Endometrial microvascular endothelial cells (primary cell): ENCODE results near the gene ACOT4. TPM values are rescaled to one million over a fixed set of nuclear protein-coding genes. Genes with fewer than 3 reads are reported as not detected.
"Not testable (repeated sequence)": the region's sequence is repeated elsewhere in the genome, so short reads cannot be mapped to it uniquely, and the experiment has no call there.

ENCODE experiments used
- in situ Hi-C: cut with HindIII; loops from 2 replicates; pipeline ENCODE4 v1.10.0; 2017; ENCODE audit warnings: low sequenced_read_pairs, low pct_unique_long_range_greater_than_20kb; ENCODE audit errors: inconsistent ontology term
- total RNA-seq: library from RNA; depleted of rRNA; stranded (reverse); fragments of >200 nt; gene quantifications from one replicate; pipeline ENCODE4 v1.2.3, GENCODE V29; 2015; ENCODE audit errors: inconsistent ontology term

ACOT4 gene
- total RNA-seq, 1 donor from 2014 or later, result 0.65 TPM

DNA sequence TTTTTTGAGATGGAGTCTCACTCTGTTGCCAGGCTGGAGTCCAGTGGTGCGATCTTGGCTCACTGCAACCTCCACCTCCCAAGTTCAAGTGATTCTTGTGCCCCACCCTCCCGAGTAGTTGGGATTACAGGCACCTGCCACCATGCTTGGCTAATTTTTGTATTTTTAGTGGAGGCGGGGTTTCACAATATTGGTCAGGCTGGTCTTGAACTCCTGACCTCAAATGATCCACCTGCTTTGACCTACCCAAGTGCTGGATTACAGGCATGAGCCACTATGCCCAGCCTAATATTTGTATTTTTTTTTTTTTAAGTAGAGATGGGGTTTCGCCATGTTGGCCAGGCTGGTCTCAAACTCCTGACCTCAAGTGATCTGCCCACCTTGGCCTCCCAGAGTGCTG lies 17.9 kb upstream of the ACOT4 start:
- in situ Hi-C loops, result not testable (repeated sequence)

DNA sequence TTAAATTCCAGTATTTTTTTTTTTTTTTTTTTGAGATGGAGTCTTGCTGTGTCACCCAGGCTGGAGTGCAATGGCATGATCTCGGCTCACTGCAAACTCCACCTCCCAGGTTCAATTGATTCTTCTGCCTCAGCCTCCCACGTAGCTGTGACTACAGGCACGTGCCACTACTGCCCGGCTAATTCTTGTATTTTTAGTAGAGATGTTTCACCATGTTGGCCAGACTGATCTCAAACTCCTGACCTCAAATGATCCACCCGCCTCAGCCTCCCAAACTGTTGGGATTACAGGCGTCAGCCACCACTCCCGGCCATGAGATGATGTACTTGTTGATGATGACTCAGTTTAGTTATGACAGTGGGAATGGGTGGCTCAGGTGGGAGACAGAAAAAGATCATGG lies 17.4 kb upstream of the ACOT4 start:
- in situ Hi-C loops, result not testable (repeated sequence)

DNA sequence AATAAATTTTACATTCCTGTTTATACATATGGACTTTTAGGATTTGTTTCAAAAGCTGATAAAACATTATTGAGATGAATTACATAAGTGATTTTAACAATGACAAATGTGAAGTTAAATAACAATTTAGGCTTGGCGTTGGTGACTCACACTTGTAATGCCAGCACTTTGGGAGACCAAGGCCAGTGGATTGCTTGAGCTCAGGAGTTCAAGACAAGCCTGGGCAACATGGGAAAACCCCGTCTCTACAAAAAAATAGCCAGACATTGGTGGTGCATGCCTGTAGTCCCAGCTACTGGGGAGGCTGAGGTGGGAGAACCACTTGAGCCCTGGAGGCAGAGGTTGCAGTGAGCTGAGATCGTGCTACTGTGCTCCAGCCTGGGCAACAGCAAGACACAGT lies 15.3 kb upstream of the ACOT4 start:
- in situ Hi-C loops, result no loop called here

DNA sequence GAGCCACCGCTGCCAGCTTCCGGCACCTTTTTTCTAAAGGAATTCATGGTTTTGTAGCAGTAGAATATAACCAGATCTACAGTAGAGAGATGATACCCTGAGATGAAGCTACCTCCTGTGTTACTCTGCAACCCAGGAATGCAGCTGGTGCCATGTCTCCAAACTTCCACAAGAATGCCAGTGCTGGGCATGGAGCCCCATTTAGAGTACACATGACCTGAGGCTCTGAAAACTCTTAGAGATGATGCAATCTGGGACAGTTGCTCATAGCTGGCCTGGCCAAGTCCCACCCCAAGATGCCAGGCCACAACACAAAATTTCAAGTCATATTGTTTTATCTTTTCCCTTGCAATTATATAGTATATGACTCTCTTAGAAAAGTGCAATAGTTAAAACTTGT lies 14.5 kb upstream of the ACOT4 start:
- in situ Hi-C loops, result not testable (repeated sequence)

DNA sequence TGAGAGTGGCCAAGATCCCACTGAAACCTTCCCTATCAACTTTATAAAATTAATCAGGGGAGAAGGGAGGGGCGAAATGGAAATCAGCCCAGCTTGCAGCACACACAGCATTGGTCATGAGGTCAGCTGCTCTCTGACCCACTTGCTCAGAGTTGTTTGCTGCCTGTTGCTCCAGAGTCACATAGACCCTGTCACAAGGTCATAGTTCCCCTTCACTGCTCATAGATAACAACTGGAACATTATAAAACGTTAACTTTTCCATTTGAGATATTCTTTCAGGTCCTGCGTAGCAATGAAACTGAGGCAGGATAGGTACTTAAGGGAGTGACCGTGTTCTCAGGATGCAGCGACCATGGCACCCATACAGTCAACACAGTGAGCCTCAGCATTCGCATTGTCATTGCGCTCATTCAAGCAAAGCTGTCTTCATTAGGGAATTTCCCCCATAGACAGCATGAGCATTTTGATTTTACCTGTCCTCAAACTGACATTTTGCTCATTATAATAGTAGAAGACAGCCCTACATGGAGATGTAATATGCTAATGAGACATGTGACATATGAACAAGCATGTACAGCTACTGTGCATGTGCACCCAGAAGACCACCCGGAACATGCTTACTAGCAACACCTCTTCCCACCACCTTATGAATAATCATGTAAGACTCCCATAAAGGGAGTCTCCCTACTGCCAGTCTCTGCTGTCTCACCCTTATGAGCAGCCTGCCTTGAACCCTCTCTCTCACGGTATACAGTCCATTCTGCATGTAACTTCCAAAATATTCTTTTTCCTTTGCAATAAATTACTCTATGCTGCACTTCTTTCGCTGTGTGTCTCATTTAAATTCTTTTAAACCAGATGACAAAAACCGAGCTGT lies 9.3 kb upstream of the ACOT4 start:
- in situ Hi-C loops, result not testable (repeated sequence)

DNA sequence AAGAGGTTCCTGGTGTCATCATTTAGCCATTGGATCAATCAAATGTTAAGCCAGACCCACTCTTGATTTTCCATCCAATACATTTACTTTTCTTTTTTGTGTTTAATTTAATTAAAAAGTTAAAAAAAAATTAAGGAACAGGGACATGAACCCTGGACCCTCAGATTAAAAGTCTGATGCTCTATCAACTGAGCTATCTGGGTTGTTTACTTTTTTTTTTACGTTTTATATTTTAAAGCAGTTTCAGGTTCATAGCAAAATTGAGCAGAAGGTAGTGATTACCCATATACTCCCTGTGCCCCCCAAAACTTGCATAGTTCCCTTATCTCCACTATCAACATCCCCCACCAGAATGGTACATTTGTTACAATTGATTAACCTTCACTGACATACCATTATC lies 3.0 kb upstream of the ACOT4 start:
- in situ Hi-C loops, result no loop called here

DNA sequence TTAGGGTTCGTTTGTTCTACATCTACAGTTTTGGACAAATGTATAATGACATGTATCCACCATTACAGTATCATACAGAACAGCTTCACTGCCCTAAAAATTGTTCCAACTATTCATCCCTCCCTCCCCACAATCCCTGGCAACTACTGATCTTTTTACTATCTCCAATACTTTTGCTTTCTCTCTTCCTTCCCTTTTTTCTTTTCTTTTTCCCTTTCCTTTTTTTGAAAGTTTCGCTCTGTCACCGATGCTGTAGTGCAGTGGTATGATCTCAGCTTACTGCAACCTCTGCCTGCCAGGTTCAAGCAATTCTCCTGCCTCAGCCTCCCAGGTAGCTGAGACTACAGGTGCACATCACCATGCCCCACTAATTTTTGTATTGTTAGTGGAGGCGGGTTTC lies 2.6 kb upstream of the ACOT4 start:
- in situ Hi-C loops, result no loop called here

DNA sequence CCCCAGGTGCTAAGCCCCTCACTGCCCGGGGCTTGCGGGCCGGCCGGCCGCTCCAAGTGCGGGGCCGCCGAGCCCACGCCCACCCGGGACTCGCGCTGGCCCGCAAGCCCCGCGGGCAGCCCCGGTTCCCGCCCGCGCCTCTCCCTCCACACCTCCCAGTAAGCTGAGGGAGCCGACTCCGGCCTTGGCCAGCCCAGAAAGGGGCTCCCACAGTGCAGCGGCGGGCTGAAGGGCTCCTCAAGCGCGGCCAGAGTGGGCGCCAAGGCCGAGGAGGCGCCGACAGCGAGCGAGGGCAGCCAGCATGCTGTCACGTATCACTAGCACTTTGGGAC lies 1.0 kb upstream of the ACOT4 start:
- in situ Hi-C loops, result not testable (repeated sequence)

DNA sequence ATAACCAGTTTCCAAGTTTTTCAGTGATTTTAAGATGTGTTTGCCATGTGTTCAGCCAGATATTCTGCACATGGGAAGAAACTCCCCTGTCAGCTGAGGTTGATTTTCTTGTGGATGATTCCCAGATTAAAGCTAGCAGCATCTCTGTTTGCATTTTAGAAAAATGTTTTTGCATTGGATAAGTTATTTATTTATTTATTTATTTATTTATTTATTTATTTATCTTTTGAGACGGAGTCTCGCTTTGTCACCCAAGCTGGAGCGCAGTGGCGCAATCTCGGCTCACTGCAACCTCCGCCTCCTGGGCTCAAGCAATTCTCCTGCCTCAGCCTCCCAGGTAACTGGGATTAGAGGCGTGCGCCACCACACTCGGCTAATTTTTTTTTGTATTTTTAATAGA lies 2.8 kb downstream of the ACOT4 start:
- in situ Hi-C loops, result no loop called here

DNA sequence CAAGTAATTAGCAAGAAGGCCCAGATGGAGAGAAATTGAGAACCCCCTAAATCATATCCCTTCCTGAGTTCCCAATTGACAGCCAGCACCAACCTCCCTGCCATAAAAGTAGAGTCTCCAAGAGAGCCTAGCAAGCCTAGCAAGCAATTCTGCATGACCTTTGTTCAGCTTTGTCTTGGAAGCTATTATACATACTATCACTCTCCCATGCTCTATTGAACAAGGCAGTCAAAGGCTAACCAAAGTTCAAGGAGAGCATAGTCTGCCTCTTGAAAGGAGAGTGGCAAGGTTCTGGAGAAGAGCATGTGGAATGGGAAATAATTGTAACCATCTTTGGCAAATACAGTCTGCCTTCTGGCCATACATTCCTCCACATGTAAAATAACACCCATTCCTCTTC lies 7.8 kb downstream of the ACOT4 start:
- in situ Hi-C loops, result no loop called here

DNA sequence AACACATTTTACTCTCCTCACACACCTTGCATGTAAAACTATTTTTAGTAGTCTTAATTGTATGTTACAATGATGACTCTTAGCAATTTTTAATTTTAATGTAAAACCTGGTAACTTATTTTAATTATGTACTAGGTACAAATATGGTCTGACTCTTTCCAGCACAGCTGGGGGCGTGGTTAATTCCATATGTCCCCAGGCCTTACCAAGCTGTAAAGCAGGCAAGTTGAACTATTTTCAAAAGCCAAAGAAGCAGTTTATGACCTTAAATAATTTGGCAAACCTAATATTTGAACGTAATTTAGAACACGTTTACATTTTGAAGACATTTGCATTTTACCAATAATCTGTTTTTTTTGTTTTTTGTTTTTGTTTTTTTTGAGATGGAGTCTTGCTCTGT lies 11.3 kb downstream of the ACOT4 start:
- in situ Hi-C loops, result no loop called here

DNA sequence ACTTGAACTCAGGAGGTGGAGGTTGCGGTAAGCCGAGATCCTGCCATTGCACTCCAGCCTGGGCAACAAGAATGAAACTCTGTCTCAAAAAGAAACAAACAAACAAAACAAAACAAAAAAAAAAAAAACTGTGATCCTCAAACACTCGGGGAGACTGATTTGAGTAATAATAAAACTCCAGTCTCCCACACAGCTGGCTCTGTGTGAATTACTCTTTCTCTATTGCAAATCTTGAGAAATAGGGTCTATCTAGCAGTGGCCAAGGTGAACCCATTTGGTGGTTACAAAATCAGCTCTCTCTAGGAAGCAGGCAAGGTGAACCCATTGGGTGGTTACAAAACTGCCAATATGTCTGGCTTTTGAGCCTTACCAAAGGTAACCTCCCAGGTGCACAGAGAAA lies 14.6 kb downstream of the ACOT4 start:
- in situ Hi-C loops, result no loop called here

DNA sequence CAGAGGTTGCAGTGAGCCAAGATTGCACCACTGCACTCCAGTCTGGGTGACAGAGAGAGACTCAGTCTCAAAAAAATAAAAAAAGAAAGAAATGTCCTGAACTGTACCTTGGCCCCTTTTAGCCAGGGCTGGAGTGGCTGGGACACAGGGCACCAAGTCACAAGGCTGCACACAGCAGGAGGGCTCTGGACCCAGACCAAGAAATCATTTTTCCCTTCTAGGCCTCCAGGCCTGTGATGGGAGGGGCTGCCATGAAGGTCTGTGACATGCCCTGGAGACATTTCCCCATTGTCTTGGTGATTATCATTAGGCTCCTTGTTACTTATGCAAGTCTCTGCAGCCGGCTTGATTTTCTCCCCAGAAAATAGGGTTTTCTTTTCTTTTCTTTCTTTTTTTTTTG lies 15.6 kb downstream of the ACOT4 start:
- in situ Hi-C loops, result no loop called here

DNA sequence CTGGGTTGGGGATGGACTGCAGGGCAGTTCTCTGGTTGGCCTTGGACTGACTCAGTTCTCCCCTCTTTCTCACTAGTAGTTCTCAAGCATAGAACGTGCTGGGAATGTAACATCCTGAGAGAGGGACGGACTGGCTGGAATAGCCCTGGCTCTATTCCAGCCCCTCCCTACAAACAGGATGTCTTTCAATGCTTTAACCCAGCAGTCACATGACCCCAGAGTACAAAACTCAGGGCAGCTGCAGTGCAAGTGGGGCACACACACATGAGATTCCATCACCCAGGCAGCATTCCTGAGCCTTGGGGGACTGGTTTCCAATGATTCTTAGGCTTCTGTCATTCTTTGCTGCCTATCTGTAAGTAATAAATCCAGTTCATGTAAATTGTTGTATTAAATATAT lies 19.0 kb downstream of the ACOT4 start:
- in situ Hi-C loops, result no loop called here

DNA sequence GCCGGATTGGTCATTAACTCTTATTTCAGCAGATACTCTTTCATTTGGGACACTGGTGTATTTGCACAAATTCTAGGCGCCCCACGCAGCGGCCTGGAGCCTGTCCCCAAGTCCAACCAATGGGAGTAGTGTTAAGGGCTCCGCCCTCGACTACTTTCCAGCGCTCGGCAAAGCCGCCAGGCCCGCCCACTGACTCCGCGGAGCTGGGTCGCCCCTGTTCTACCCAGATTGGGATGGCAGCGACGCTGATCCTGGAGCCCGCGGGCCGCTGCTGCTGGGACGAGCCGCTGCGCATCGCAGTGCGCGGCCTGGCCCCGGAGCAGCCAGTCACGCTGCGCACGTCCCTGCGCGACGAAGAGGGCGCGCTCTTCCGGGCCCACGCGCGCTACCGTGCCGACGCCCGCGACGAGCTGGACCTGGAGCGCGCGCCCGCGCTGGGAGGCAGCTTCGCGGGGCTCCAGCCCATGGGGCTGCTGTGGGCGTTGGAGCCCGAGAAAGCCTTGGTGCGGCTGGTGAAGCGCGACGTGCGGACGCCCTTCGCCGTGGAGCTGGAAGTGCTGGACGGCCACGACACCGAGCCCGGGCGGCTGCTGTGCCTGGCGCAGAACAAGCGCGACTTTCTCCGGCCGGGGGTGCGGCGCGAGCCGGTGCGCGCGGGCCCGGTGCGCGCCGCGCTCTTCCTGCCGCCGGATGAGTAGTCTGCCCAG lies 20.8 kb downstream of the ACOT4 start, which contains the start of gene ACOT6:
Gene ACOT6, plus strand, starts transcription at position 179 of the 707 bp plus-strand sequence. Its CDS starts 55 bp downstream, at position 234.
- in situ Hi-C loops, result no loop called here

DNA sequence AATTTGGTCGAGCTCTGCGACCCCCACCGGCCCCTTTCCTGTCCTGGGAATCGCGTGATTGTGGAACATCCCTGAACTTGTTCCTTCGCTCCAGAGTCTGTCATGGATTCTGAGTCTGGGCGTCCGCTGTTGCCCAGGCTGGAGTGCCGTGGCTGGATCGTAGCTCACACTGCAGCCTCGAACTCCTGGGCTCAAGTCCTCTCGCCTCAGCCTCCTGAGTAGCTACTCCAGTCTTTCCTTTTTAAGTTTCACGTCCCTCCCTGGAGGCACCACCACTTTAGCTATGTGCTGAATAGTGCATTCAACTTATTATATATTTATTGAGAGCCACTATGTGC lies 21.3 kb downstream of the ACOT4 start:
- in situ Hi-C loops, result no loop called here

DNA sequence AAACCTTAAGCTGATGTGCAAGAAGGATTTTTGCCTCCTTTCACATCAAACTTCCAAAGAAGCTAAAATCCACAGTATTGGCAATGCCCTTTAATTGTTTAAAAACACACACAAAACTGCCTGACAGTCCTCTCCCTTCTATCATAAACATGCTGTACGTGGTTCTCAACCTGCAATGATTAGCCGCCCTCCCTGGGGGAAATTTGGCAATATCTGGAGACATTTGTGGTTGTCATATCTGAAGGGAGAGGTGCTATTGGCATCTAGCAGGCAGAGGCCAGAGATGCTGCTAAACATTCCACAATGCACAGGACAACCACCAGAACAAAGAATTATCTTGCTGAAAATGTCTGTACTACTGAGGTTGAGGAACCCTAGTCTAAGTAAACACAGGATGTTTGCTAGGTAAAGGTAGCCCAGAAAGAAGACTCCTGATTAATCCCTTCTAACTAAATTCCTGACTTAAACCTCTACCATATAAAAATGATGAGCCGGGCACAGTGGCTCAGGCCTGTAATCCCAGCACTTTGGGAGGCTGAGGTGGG lies 21.8 kb downstream of the ACOT4 start:
- in situ Hi-C loops, result no loop called here

DNA sequence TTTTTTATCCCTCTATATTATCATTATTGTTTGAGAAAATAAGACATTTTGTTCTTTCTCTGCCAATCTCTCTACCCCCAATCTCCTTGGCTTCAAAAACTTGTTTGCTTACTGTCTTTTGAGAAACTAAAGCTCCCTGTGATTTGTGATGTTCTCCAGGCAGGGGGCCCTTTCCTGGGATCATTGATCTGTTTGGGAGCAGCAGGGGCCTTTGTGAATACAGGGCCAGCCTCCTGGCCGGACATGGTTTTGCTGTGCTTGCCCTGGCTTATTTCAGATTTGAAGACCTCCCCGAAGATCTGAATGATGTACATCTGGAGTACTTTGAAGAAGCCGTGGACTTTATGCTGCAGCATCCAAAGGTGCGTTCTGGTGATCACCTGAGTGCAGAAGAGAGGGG lies 25.2 kb downstream of the ACOT4 start:
- in situ Hi-C loops, result no loop called here

DNA sequence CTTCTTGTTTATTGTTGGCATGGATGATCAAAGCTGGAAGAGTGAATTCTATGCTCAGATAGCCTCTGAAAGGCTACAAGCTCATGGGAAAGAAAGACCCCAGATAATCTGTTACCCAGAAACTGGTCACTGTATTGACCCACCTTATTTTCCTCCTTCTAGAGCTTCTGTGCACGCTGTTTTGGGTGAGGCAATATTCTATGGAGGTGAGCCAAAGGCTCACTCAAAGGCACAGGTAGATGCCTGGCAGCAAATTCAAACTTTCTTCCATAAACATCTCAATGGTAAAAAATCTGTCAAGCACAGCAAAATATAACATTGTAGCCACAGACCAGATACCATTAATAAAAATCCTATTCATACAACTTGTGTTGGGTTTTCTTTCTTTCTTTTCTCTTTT lies 27.9 kb downstream of the ACOT4 start:
- in situ Hi-C loops, result no loop called here

DNA sequence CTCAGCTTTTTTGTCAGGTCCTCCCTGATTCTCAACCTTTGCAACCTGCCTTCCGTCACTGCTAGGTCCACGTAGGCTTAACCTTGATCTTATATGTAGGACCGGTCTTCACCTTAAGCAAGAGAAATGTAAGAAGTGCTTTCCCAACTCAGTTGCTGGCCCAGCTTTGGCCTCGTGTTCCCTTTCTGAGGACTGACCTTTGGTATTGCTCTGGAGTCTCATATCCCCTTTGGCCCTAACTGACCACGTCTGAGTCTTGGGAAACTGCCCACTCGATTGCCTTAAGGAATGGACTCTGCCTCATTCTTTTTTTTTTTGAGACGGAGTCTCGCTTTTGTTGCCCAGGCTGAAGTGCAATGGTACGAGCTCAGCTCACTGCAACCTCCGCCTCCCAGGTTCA lies 28.6 kb downstream of the ACOT4 start:
- in situ Hi-C loops, result no loop called here
